Measurements from ENCODE around the gene TMCO4. TPM values are rescaled to one million over a fixed set of nuclear protein-coding genes. Genes with fewer than 3 reads are reported as not detected.

TMCO4 gene
- total RNA-seq, 1 donor from 2014 or later: 13.0 TPM

GRCh38 chr1:19771350-19771749, 28.4 kb downstream of the TMCO4 start:
- H3K36me3 ChIP-seq (ENCODE audit: control insufficient read depth, insufficient read depth, low read length): no peaks in the 10 kb centered on the region
- no peaks in the 10 kb centered on the region for H3K27me3 ChIP-seq (ENCODE audit: control insufficient read depth, insufficient read depth, low read length)
- TF ChIP-seq, protein P1, sequence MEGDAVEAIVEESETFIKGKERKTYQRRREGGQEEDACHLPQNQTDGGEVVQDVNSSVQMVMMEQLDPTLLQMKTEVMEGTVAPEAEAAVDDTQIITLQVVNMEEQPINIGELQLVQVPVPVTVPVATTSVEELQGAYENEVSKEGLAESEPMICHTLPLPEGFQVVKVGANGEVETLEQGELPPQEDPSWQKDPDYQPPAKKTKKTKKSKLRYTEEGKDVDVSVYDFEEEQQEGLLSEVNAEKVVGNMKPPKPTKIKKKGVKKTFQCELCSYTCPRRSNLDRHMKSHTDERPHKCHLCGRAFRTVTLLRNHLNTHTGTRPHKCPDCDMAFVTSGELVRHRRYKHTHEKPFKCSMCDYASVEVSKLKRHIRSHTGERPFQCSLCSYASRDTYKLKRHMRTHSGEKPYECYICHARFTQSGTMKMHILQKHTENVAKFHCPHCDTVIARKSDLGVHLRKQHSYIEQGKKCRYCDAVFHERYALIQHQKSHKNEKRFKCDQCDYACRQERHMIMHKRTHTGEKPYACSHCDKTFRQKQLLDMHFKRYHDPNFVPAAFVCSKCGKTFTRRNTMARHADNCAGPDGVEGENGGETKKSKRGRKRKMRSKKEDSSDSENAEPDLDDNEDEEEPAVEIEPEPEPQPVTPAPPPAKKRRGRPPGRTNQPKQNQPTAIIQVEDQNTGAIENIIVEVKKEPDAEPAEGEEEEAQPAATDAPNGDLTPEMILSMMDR (IDR thresholded peaks at IDR 0.05; ENCODE audit: insufficient read depth, low read length, poor library complexity, severe bottlenecking): no peak
- no peak for DNase-seq (ENCODE audit: low read depth)
- no peak overlapping the region for H3K4me3 ChIP-seq (ENCODE audit: low read depth, low read length)

- no peak overlapping the region for H3K4me3 ChIP-seq (ENCODE audit: low read depth, low read length)
- no peak for DNase-seq (ENCODE audit: low read depth)
- TF ChIP-seq, protein P1 (IDR thresholded peaks at IDR 0.05; ENCODE audit: insufficient read depth, low read length, poor library complexity, severe bottlenecking): no peak
- H3K36me3 ChIP-seq (ENCODE audit: control insufficient read depth, insufficient read depth, low read length): no peaks in the 10 kb centered on the region
- no peaks in the 10 kb centered on the region for H3K27me3 ChIP-seq (ENCODE audit: control insufficient read depth, insufficient read depth, low read length)
Observed at GRCh38 chr1:19770436-19771190, 29.1 kb downstream of the TMCO4 start.

DNA sequence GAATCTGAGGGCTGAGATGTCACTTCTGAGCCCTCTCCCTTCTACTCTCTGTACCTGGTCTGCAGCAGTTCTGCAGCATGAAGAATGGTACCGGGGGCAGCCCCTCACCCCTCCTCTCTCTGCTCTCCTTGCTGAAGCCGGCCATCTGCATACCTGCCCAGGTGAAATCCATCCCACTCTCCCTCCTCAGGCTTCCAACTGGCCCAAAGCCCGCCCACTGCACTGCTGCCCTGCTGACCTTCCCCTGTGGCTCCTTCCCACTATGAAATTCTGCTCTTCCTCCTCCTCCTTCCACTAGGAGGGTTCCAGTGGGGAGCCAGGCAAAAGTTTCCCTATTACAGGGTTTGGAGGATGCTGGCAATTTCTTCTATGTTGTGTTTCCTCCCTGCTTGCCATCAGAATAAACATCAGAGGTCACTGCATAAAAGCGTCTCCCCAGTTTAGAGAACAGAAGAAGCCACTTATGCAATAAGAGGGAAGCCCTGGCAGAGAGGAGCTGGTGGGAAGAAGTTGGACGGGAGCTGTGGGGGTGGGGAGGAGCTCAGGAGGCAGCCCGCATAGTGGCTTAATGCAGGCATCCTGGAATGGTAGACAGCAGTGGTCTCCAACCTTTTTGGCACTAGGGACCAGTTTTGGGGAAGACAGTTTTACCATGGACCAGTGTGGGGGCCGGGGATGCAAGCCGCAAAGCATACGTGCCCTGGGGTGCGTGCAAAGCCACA, 30.3 kb downstream of the TMCO4 start:
- Histone ChIP-seq H3K27me3 (ENCODE audit: control insufficient read depth, insufficient read depth, low read length) (no peaks in the 10 kb centered on the region), H3K36me3 (ENCODE audit: control insufficient read depth, insufficient read depth, low read length) (no peaks in the 10 kb centered on the region), H3K4me3 (ENCODE audit: low read depth, low read length) (no peak overlapping the region)
- no peak for DNase-seq (ENCODE audit: low read depth)
- TF ChIP-seq, protein P1 (IDR thresholded peaks at IDR 0.05; ENCODE audit: insufficient read depth, low read length, poor library complexity, severe bottlenecking): no peak

DNA sequence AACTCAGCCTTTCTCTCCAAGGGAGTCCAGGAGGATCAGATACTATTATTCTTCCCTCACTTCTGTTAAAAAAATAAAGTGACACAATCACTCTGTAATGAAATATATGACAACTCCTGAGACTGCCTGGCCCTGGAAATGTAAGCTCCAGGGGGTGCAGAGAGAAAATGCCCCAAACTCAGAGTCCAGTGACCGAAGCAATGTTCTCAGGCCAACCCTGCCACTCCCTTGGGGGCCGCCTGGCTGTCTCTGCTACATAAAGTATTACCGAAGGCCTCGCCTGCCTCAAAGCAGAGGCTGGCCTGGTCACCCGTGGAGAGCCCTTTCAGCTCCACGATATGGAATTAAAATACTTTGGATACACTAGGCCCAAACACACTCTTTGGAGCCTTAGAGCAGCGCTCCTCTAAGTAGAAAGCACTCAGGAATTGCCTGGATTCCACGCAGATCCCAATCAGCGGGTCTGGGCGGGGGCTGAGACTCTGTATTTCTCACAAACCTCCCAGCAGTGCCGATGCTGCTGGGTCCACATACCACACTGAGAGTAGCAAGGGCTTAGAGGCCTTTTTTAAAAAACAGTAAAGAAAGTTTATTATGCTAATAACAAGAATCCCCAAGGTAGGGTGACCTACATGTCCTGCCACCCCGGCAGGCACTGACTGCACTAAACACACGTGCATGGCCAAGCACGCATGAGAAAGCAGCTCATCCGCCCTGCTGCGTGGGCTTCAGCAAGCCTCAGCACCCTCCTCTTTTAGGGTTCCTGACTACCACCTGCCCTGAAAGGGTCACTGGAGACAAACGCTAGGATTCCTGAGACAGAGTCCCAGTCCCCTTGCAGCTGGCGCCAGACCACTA, 31.1 kb downstream of the TMCO4 start:
- Histone ChIP-seq H3K36me3 (ENCODE audit: control insufficient read depth, insufficient read depth, low read length) (no peaks in the 10 kb centered on the region), H3K27me3 (ENCODE audit: control insufficient read depth, insufficient read depth, low read length) (no peaks in the 10 kb centered on the region), H3K4me3 (ENCODE audit: low read depth, low read length) (no peak overlapping the region)
- TF ChIP-seq, protein P1 (IDR thresholded peaks at IDR 0.05; ENCODE audit: insufficient read depth, low read length, poor library complexity, severe bottlenecking): no peak
- no peak for DNase-seq (ENCODE audit: low read depth)

DNA sequence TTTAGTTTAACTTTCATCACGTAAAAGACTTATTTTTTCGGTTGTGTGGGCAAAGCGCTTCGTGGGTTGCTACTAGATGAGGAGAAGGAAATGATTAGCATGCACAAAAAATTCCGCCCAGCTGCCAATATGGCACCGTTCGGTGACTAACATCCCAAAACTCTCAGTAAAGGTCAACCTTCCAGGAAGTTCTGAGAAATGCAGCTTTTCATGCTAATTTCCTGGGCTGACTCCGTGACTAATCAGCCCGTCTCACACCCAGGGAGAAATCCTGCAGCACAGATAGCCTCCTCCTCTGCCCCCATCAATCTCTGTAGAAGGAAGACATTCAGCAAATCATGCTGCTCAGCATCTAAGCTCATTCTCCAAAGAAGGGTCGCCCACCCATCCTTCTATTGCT, 34.1 kb downstream of the TMCO4 start:
- DNase-seq (ENCODE audit: low read depth): peak; percentile 83
- Histone ChIP-seq H3K4me3 (ENCODE audit: low read depth, low read length) (no peak overlapping the region), H3K36me3 (ENCODE audit: control insufficient read depth, insufficient read depth, low read length) (no peaks in the 10 kb centered on the region), H3K27me3 (ENCODE audit: control insufficient read depth, insufficient read depth, low read length) (no peaks in the 10 kb centered on the region)
- TF ChIP-seq, protein P1 (IDR thresholded peaks at IDR 0.05; ENCODE audit: insufficient read depth, low read length, poor library complexity, severe bottlenecking): no peak
